HFFc6 (cell line): ENCODE data around the gene EGLN3. TPM values are rescaled to one million over a fixed set of nuclear protein-coding genes. Genes with fewer than 3 reads are reported as not detected.

Experiments used
- DNase-seq: peaks from one replicate; pipeline ENCODE4 v3.0.0-alpha.2; 2018
- H3K27ac Mint-ChIP-seq: 2 replicates; pipeline ENCODE4 v1.8.0; 2020; ENCODE audit warnings: mild to moderate bottlenecking, mixed read lengths
- H3K27me3 Mint-ChIP-seq: 2 replicates; pipeline ENCODE4 v1.8.0; 2021; ENCODE audit warnings: mild to moderate bottlenecking, moderate library complexity, mixed read lengths; ENCODE audit not compliant: insufficient read depth
- H3K36me3 Mint-ChIP-seq: 2 replicates; pipeline ENCODE4 v1.8.0; 2021; ENCODE audit warnings: low read depth, mixed read lengths
- H3K4me1 Mint-ChIP-seq: 2 replicates; pipeline ENCODE4 v1.8.0; 2020; ENCODE audit warnings: low read depth, mixed read lengths
- H3K4me3 Mint-ChIP-seq: 2 replicates; pipeline ENCODE4 v1.8.0; 2020; ENCODE audit warnings: mild to moderate bottlenecking, moderate library complexity, mixed read lengths
- H3K9me3 Mint-ChIP-seq: 2 replicates; pipeline ENCODE4 v1.8.0; 2020; ENCODE audit warnings: mild to moderate bottlenecking, mixed read lengths
- CTCF ChIP-seq: fragments of 200-600 bp; sonication (generic); IDR thresholded peaks from 2 replicates; pipeline ENCODE4 v1.5.0; 2021; ENCODE audit warnings: antibody characterized with exemption, mild to moderate bottlenecking
- total RNA-seq, 6 experiments: library from RNA; stranded (reverse); fragmentation: NEBNext Ultra II Directional; extraction: Animal tissue kit (Norgen Biotek cat#: 25700); gene quantifications; 2 replicates in 1 of 6; 3 replicates in 5 of 6; pipeline ENCODE4 v1.2.3, GENCODE V29; 2021

The EGLN3 gene
- total RNA-seq, 6 experiments from 2014 or later = 0.19 TPM; not detected in 5

- Mint-ChIP-seq H3K27me3 (no peaks in the 10 kb centered on the region), H3K36me3 (no peaks in the 10 kb centered on the region), H3K4me3 (no peak overlapping the region), H3K4me1 (no peaks in the 10 kb centered on the region), H3K9me3 (peaks cover 34% of the 10 kb centered on the region), H3K27ac (no peak overlapping the region)
- TF ChIP-seq CTCF = no peak
- DNase-seq = no peak
These were observed 25.6 kb downstream of the EGLN3 start for GRCh38 chr14:33925235-33925634.

GRCh38 chr14:33924566-33925100 lies 26.2 kb downstream of the EGLN3 start:
- no peak overlapping the region for H3K27ac Mint-ChIP-seq
- no peaks in the 10 kb centered on the region for H3K36me3 Mint-ChIP-seq
- TF ChIP-seq CTCF = no peak
- no peaks in the 10 kb centered on the region for H3K4me1 Mint-ChIP-seq
- no peak overlapping the region for H3K4me3 Mint-ChIP-seq
- H3K9me3 Mint-ChIP-seq = peaks cover 34% of the 10 kb centered on the region
- DNase-seq = no peak
- no peaks in the 10 kb centered on the region for H3K27me3 Mint-ChIP-seq

- TF ChIP-seq CTCF = no peak
- H3K4me1 Mint-ChIP-seq = no peaks in the 10 kb centered on the region
- no peaks in the 10 kb centered on the region for H3K27me3 Mint-ChIP-seq
- no peak overlapping the region for H3K4me3 Mint-ChIP-seq
- no peak for DNase-seq
- H3K36me3 Mint-ChIP-seq = no peaks in the 10 kb centered on the region
- H3K9me3 Mint-ChIP-seq = peaks cover 28% of the 10 kb centered on the region
- H3K27ac Mint-ChIP-seq = no peak overlapping the region
These were observed 28.7 kb downstream of the EGLN3 start for GRCh38 chr14:33922125-33922524.

- no peak for DNase-seq
- Mint-ChIP-seq H3K4me1 (no peaks in the 10 kb centered on the region), H3K36me3 (no peaks in the 10 kb centered on the region), H3K4me3 (no peak overlapping the region), H3K27ac (no peak overlapping the region), H3K9me3 (peaks cover 20% of the 10 kb centered on the region; the same call in 1 of the 2 replicates), H3K27me3 (no peaks in the 10 kb centered on the region)
- TF ChIP-seq CTCF = no peak
These were observed 32.6 kb downstream of the EGLN3 start for GRCh38 chr14:33918256-33918655.

- no peaks in the 10 kb centered on the region for H3K4me1 Mint-ChIP-seq
- H3K27me3 Mint-ChIP-seq = no peaks in the 10 kb centered on the region
- peaks cover 20% of the 10 kb centered on the region; the same call in 1 of the 2 replicates for H3K9me3 Mint-ChIP-seq
- TF ChIP-seq CTCF = no peak
- H3K27ac Mint-ChIP-seq = no peak overlapping the region
- H3K4me3 Mint-ChIP-seq = no peak overlapping the region
- no peaks in the 10 kb centered on the region for H3K36me3 Mint-ChIP-seq
- no peak for DNase-seq
These were observed 33.2 kb downstream of the EGLN3 start for GRCh38 chr14:33917661-33918060.
